ENCODE results near the gene SEC14L1. TPM values are rescaled to one million over a fixed set of nuclear protein-coding genes. Genes with fewer than 3 reads are reported as not detected.

Gene SEC14L1
- total and polyA plus RNA-seq, 2 of the 8 experiments (the other 6 are each of a cell fraction or from before 2014, with no cell fraction given): 27.2 to 74.4 TPM

DNA sequence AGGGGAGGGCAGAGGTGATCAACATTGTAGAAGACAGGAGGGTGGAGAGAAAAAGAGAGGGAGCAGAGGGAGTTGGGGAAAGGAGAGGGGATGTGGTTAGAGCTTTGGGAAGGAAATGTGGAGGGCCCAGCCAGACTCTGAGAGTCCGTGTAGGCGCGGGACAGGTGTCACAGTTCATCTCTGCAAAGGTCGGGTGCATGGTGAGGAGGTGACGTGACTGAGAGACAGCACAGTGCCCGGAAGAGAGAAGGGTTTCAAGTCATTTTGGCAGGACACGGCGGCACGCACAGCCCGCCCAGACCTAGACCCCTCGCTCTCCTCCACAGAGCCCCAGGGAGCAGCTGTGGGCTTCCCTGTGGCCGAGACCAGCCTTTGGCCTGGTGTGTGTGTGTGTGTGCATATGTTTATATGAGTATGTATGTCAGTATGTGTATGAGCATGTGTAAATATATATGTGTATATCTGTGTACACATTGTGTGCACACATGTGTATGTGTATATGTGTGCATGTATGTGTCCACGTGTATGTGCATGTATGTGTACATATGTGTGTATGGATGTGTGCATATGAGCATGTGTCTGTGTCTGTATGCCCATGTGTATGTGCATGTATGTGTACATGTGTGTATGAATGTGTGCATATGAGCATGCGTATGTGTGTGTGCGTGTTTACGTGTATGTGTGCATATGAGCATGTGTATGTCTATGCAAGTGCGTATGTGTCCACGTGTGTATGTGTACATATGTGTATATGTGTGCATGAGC, 104.6 kb downstream of the SEC14L1 start:
- ChIA-PET POLR2A (ENCODE audit: partially characterized antibody) (interaction anchor here (0.5 kb wide), 1 partner anchor 510 kb away, joined by 4 read pairs; no protein-coding TSS in a partner anchor), CTCF (ENCODE audit: partially characterized antibody) (interaction anchor here (1.0 kb wide), 1 partner anchor 158 kb away, joined by 4 read pairs; no protein-coding TSS in a partner anchor)
- H2BK15ac ChIP-seq (ENCODE audit: low read length): no peak overlapping the region
- H3K36me3 ChIP-seq (ENCODE audit: control insufficient read depth in 2 of 4, insufficient read depth in 4 of 4, low read length in 3 of 4): no peaks in the 10 kb centered on the region
- no peak overlapping the region for H3K23ac ChIP-seq (ENCODE audit: insufficient read length)
- no peak overlapping the region for H3K4ac ChIP-seq (replicated peaks; ENCODE audit: insufficient read length, low read depth, low read length)
- H3K18ac ChIP-seq (ENCODE audit: extremely low read depth, low read length): no peak overlapping the region
- H2BK120ac ChIP-seq (replicated peaks; ENCODE audit: low read depth, low read length): no peak overlapping the region
- peaks cover 0 to 4% (median 1%) of the 10 kb centered on the region in 4 experiments; a peak in 3 of 7 replicates for H3K4me1 ChIP-seq (replicated peaks in 1 of 4; ENCODE audit: control insufficient read depth in 3 of 4, insufficient read depth in 4 of 4, low read length in 3 of 4)
- H3K23me2 ChIP-seq (ENCODE audit: low read depth, low read length): no peaks in the 10 kb centered on the region; the same call in 1 of the 2 replicates
- H3K4me2 ChIP-seq (ENCODE audit: insufficient read depth in 1 of 2, low read depth in 2 of 2, low read length in 2 of 2): no peak overlapping the region
- H3K79me2 ChIP-seq (ENCODE audit: control insufficient read depth in 1 of 2, insufficient read depth in 2 of 2, low read length in 2 of 2): no peaks in the 10 kb centered on the region
- no peaks in the 10 kb centered on the region for H3K79me1 ChIP-seq (ENCODE audit: low read depth, low read length)
- no peak for TF ChIP-seq SUZ12 (IDR thresholded peaks at IDR 0.05; ENCODE audit: low read length)
- no peak for TF ChIP-seq ZNF274 (IDR thresholded peaks at IDR 0.05; ENCODE audit: borderline replicate concordance, extremely low read depth, low read length)
- TF ChIP-seq YY1 (IDR thresholded peaks at IDR 0.05; ENCODE audit: low read depth, low read length): no peak
- TF ChIP-seq BRCA1 (IDR thresholded peaks at IDR 0.05; ENCODE audit: low read depth, low read length): no peak
- no peak for TF ChIP-seq POU5F1 (IDR thresholded peaks at IDR 0.05; ENCODE audit: low read depth, low read length)
- TF ChIP-seq CHD1 (IDR thresholded peaks at IDR 0.05; ENCODE audit: low read depth, low read length): no peak
- TF ChIP-seq RXRA (IDR thresholded peaks at IDR 0.05; ENCODE audit: insufficient read depth, low read depth, low read length): no peak
- no peak for TF ChIP-seq HDAC2 (IDR thresholded peaks at IDR 0.05; ENCODE audit: borderline replicate concordance in 1 of 2, low read depth in 2 of 2, low read length in 2 of 2)
- no peak for TF ChIP-seq HDAC6 (IDR thresholded peaks at IDR 0.05; ENCODE audit: low read depth, low read length)
- H4K5ac ChIP-seq (ENCODE audit: insufficient read length, low read depth, low read length): no peak overlapping the region
- H3K9ac ChIP-seq (replicated peaks in 1 of 4; ENCODE audit: extremely low read depth in 1 of 4, low read depth in 3 of 4, low read length in 3 of 4): no peak overlapping the region; a peak in 1 of 7 replicates
- FAIRE-seq: no peak
- no peak overlapping the region for H2BK20ac ChIP-seq (ENCODE audit: low read length)
- 79% methylated on average over 18 of the region's 18 CpGs; no CpG with 5 or more reads in 1 of the 2 experiments for WGBS, 2 experiments (ENCODE audit: extremely low coverage in 1 of 2, insufficient coverage in 1 of 2, insufficient read length in 1 of 2, insufficient replicate concordance in 2 of 2, low coverage in 1 of 2, low lambda C conversion rate in 2 of 2, missing lambda C conversion rate in 1 of 2)
- H3K9me3 ChIP-seq (ENCODE audit: insufficient read depth in 2 of 2, low read depth in 1 of 2, low read length in 1 of 2): no peaks in the 10 kb centered on the region
- no peak overlapping the region for H2AK5ac ChIP-seq (ENCODE audit: low read depth, low read length)
- no peak overlapping the region for H4K8ac ChIP-seq (ENCODE audit: extremely low read depth, insufficient read depth, low read length)
- no peak overlapping the region for H2BK12ac ChIP-seq (ENCODE audit: low read depth, low read length)
- H3K14ac ChIP-seq (ENCODE audit: insufficient read length): no peak overlapping the region
- H2AFZ ChIP-seq (ENCODE audit: low read length): no peak overlapping the region
- H4K20me1 ChIP-seq (replicated peaks in 1 of 2; ENCODE audit: control insufficient read depth in 1 of 2, insufficient read depth in 2 of 2, low read length in 2 of 2): peaks cover 0 to 5% of the 10 kb centered on the region in 2 experiments
- no peak overlapping the region for H3K27ac ChIP-seq (ENCODE audit: low read depth, low read length)
- no peak overlapping the region for H4K91ac ChIP-seq (replicated peaks; ENCODE audit: insufficient read length, low read length)
- no peak overlapping the region for H3K4me3 ChIP-seq (ENCODE audit: extremely low read depth in 1 of 4, insufficient read depth in 2 of 4, low read depth in 3 of 4, low read length in 4 of 4)
- H3K56ac ChIP-seq (replicated peaks; ENCODE audit: insufficient read length, low read depth, low read length): no peak overlapping the region
- no peak overlapping the region for H2BK5ac ChIP-seq (ENCODE audit: low read depth, low read length)
- H3K27me3 ChIP-seq (replicated peaks in 1 of 4; ENCODE audit: control insufficient read depth in 3 of 4, extremely low read depth in 1 of 4, insufficient read depth in 3 of 4, low read length in 3 of 4): peaks cover 0 to 9% (median 3%) of the 10 kb centered on the region in 4 experiments; a peak in 4 of 7 replicates
- DNase-seq (ENCODE audit: low read depth in 1 of 2, low spot score in 2 of 2): no peak
